GM21576 (cell line): ENCODE data around the gene SCUBE1.

Experiments used
- ATAC-seq: cut with Tn5 transposase; IDR thresholded peaks from one replicate; pipeline ENCODE4 v1.9.1; 2021; ENCODE audit warnings: mild to moderate bottlenecking, moderate library complexity; ENCODE audit not compliant: unreplicated experiment

The SCUBE1 gene

GRCh38 chr22:43203471-43203981, 139.6 kb downstream of the SCUBE1 start:
- ATAC-seq, result no peak

- no peak for ATAC-seq
These were observed 140.3 kb downstream of the SCUBE1 start for GRCh38 chr22:43202756-43203410.

DNA sequence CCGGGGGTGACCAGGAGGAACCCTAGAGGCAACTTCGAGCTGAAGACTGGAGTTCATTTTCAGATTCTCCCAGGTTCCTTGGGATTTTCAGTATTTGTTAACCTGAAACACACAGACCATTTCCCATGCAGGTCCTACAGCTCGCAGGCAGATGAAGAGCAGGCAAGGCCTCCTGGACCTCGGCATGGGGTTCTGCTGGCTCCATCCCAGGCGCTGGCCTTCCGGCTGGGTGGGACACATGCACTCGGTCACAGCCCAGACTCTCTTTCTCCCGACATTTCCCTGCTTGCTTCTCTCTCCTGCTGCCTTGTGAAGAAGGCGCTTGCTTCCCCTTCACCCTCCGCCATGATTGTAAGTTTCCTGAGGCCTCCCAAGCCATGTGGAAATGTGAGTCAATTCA, 140.8 kb downstream of the SCUBE1 start:
- ATAC-seq, result no peak

- no peak for ATAC-seq
These were observed 141.5 kb downstream of the SCUBE1 start for GRCh38 chr22:43201486-43202219.

- no peak for ATAC-seq
These were observed 142.6 kb downstream of the SCUBE1 start for GRCh38 chr22:43200555-43200954.

DNA sequence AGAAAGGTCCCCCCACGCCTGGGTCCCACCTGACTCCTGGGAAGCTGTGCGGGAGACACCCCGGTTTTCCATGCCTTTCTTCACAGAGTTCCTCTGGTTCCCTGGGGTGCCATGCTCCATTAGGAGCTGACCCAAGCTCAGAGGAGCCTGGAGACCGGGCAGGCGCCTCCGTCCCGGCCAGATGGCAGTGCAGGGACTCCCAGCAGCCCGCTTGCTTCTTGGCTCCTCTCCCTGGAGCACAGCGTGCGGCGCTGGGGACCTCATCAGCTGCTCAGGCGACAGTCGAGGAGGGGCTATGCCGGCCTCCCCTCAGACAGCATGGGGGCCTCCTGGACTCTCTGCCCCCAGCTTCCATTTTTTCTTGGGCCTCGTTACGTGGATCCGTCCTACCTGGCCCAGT, 143.1 kb downstream of the SCUBE1 start:
- no peak for ATAC-seq

GRCh38 chr22:43199541-43199940, 143.6 kb downstream of the SCUBE1 start:
- ATAC-seq, result no peak

DNA sequence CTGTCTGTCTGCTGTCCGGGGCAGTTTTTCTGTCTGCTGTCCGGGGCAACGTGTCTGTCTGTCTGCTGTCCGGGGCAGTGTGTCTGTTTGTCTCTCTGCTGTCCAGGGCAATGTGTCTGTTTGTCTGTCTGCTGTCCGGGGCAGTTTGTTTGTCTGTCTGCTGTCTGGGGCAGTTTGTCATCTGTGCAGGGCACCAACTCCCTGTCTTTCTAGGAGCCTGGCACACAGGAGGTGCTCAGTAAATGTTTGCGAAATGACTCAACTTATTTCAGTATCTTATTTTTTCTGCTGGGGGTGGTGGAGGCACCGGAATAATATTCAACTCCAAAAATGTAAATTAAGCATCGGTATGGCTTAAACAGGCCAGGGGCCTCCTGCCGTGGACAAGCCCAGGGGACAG, 144.2 kb downstream of the SCUBE1 start:
- no peak for ATAC-seq

GRCh38 chr22:43198126-43198525, 145.0 kb downstream of the SCUBE1 start:
- no peak for ATAC-seq

GRCh38 chr22:43197271-43197941, 145.8 kb downstream of the SCUBE1 start:
- no peak for ATAC-seq

DNA sequence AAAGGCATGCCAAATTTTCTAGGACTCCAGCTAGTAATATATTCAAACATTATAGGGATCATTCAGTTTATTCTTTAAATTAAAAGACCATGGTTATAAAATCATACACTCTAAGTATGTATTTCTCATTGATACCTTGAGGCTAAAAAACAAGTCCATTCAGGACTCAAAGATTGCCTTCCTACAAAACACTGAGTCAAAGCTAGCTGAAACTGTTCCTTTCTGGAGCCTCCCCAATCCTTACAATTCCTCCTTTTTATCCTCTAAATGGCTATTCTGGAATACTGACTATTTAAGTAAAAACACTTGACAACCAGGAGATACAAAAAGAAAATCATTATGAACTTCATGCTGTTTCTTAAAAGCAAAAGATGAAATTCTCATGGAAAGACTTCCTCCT, 151.3 kb downstream of the SCUBE1 start:
- no peak for ATAC-seq

GRCh38 chr22:43188829-43189545, 154.2 kb downstream of the SCUBE1 start:
- ATAC-seq, result no peak

GRCh38 chr22:43187171-43188099, 155.7 kb downstream of the SCUBE1 start:
- ATAC-seq, result peak; percentile 74

DNA sequence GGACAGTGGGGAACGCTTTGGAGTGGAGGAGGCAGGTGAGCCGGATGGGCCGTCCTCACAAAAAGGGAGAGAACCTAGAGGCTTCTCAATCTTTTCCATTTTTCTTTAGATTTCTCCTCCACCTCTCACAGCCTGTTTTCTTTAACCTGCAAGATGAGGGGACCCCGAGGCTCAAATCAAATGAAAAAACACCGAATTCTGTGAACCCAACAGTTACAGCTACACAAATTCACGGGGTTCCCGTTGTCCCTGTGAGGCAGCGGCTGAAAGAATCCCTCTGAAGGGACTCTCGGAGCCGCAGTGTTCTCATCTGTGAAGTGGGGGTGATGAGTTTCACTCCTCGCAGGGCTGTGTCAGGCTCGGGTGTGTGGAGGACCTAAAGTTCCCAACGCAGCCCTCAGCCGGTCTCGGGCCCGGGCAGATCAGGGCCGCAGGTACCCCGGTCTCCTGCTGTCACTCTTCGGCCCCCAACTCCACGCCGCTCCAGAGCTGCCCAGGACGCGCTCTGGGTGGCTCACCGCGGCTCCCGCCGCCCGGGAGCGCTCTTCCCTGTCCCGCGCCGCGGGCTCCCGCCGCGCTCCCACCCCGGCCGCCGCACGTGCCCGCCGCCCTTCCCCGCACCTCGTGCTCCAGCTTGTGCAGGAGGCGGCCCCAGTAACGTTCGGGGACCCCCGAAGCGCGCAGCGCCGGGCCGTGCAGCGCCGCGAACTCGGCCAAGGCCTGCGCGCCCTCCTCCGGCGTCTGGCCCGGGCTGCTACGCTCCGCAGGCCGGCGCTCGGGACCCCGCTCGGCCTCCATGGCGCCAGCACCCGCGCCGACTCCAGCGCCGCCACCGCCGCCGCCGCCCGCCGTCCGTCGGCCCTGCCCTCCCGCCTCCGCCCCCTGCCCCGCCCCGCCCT, 156.7 kb downstream of the SCUBE1 start, which contains the start of gene TTLL12:
TTLL12 (minus strand) TSS at position 863 of the 899 bp plus-strand sequence; CDS start at position 798, 65 bp downstream.
- ATAC-seq, result peak; percentile 39

DNA sequence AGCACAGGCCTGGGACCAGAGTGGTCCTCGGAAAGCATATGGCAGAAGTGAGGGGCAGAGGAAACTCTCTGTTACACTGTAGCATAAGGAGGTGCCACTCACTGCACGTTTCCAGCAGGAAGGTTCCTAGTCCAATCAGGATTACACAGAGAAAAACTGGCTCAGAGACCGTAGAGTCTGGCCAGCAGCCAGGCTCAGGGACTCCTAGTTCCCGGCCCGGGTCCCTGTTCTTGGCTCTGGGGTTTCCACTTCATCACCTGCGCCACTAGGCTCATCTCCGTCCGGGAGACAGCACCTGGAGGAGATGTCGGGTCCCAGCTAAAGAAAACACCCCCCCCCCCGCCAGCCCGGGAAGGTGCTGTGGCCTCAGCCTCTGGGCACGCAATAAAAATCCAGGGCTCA, 157.3 kb downstream of the SCUBE1 start:
- ATAC-seq, result no peak

DNA sequence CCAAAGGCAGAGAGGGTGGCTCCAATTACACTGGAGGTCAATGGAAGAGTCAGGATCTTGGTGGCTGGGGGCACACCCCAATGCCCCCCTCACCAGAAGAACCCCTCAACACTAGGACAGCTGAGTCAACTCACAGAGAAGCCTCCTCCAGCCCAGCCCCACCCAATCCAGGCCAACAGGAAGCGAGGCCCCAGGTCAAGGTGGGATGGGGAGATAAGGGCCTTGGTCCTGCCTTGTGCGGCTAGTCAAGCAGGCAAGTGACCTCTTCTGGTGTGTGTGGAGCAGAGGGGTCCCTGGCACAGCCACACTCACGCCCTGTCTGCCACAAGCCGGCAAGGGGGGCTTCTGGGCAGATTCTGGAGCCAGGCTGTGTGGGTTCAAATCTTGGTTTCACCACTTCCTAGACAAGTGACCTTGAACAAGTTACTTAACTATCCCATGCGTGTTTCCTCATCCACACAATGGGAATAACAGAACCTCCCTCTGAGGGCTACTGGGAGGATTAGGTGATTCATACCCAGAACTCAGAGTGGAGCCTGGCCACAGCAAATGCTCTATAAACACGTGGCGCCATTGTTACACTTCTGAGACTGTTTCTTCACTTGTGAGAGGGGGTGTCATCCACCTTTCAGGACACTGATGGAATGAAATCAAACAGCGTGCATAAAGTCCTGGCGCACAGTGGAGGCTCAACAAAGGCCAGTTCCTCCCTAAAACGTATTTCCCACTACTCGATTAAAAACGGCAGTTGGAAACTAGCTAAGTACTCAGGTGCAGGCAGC, 159.5 kb downstream of the SCUBE1 start:
- no peak for ATAC-seq

DNA sequence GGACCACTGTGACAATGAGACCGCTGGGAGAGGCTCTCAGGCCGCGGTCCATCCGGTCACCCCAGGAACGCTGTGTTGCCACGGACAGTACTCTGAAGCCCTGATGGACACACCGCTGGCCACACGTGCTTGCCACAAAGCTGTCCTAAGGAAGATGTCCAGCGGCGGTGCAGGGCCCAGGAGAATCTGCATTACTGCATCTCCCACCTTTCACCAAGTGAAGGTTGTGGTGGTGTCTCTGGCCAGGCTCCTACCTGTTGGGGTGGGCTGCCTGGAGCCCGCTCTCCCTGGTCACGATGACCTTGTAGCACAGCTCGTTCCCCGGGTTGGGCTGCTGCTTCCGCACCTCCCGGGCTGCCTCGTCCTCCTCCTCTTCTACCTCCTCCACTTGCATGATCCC, 160.4 kb downstream of the SCUBE1 start:
- no peak for ATAC-seq

DNA sequence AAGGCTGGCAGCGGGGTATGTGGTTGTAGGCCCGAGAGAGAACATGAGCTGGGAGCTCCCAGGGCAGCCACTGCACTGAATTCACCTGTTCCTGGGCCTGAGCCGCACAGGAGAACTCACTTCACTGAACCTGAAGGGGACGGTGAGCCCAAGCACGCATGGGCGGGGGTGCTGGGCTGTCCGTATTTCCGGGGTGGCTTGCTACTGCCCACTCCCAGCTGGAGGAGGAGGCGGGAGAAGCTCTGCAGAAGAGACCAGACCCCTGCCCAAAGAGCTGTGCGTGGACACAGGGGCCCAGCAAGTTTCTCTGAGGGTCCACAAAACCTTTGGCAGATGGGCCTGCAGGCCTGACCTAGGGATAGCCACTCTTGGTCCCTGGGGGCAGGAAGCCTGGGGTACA, 161.1 kb downstream of the SCUBE1 start:
- no peak for ATAC-seq
